Glutamatergic neuron (in vitro differentiated cells): ENCODE measurements around the gene EVA1C. TPM values are rescaled to one million over a fixed set of nuclear protein-coding genes. Genes with fewer than 3 reads are reported as not detected.
"Not testable (repeated sequence)": the region's sequence is repeated elsewhere in the genome, so short reads cannot be mapped to it uniquely, and the experiment has no call there.

Experiments
- DNase-seq: peaks from one replicate; pipeline ENCODE4 v3.0.0; 2022
- H3K27ac Mint-ChIP-seq: one replicate; pipeline ENCODE4 v1.8.0; 2020; ENCODE audit warnings: mild to moderate bottlenecking, mixed read lengths, inconsistent platforms; ENCODE audit not compliant: unreplicated experiment
- H3K27me3 Mint-ChIP-seq: one replicate; pipeline ENCODE4 v1.8.0; 2020; ENCODE audit warnings: mild to moderate bottlenecking, moderate library complexity, mixed read lengths, inconsistent platforms; ENCODE audit not compliant: unreplicated experiment
- H3K36me3 Mint-ChIP-seq: one replicate; pipeline ENCODE4 v1.8.0; 2020; ENCODE audit warnings: mild to moderate bottlenecking, mixed read lengths, inconsistent platforms; ENCODE audit not compliant: unreplicated experiment
- H3K4me1 Mint-ChIP-seq: one replicate; pipeline ENCODE4 v1.8.0; 2020; ENCODE audit warnings: mild to moderate bottlenecking, low read depth, mixed read lengths, inconsistent platforms; ENCODE audit not compliant: unreplicated experiment
- H3K4me3 Mint-ChIP-seq: one replicate; pipeline ENCODE4 v1.8.0; 2020; ENCODE audit warnings: mild to moderate bottlenecking, mixed read lengths, inconsistent platforms; ENCODE audit not compliant: unreplicated experiment
- H3K9me3 Mint-ChIP-seq: one replicate; pipeline ENCODE4 v1.8.0; 2020; ENCODE audit warnings: mild to moderate bottlenecking, moderate library complexity, mixed read lengths, inconsistent platforms; ENCODE audit not compliant: unreplicated experiment
- total RNA-seq: library from RNA; stranded (reverse); fragmentation: NEBNext Ultra II Directional; extraction: Animal tissue kit (Norgen Biotek cat#: 25700); gene quantifications from one replicate; pipeline ENCODE4 v1.2.1, GENCODE V29; 2021; ENCODE audit not compliant: unreplicated experiment
- TF ChIP-seq, protein P1 (sequence below): fragments of 200-600 bp; sonication (generic); IDR thresholded peaks from one replicate; pipeline ENCODE4 v1.5.0; 2021; ENCODE audit not compliant: partially characterized antibody, unreplicated experiment

Gene EVA1C
- total RNA-seq, 1 donor from 2014 or later, result 2.5 TPM

GRCh38 chr21:32445101-32445500 lies 32.6 kb downstream of the EVA1C start:
- Mint-ChIP-seq H3K36me3 (peaks cover 16% of the 10 kb centered on the region), H3K9me3 (peaks cover 3% of the 10 kb centered on the region), H3K4me1 (no peaks in the 10 kb centered on the region), H3K27ac (no peak overlapping the region), H3K27me3 (peaks cover 2% of the 10 kb centered on the region), H3K4me3 (no peak overlapping the region)
- TF ChIP-seq, protein P1, sequence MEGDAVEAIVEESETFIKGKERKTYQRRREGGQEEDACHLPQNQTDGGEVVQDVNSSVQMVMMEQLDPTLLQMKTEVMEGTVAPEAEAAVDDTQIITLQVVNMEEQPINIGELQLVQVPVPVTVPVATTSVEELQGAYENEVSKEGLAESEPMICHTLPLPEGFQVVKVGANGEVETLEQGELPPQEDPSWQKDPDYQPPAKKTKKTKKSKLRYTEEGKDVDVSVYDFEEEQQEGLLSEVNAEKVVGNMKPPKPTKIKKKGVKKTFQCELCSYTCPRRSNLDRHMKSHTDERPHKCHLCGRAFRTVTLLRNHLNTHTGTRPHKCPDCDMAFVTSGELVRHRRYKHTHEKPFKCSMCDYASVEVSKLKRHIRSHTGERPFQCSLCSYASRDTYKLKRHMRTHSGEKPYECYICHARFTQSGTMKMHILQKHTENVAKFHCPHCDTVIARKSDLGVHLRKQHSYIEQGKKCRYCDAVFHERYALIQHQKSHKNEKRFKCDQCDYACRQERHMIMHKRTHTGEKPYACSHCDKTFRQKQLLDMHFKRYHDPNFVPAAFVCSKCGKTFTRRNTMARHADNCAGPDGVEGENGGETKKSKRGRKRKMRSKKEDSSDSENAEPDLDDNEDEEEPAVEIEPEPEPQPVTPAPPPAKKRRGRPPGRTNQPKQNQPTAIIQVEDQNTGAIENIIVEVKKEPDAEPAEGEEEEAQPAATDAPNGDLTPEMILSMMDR, result no peak
- DNase-seq, result no peak

- not testable (repeated sequence) for DNase-seq, H3K27ac Mint-ChIP-seq, H3K9me3 Mint-ChIP-seq, H3K4me3 Mint-ChIP-seq, H3K27me3 Mint-ChIP-seq, H3K4me1 Mint-ChIP-seq
- peaks cover 16% of the 10 kb centered on the region for H3K36me3 Mint-ChIP-seq
Measured at GRCh38 chr21:32446440-32446839, 33.9 kb downstream of the EVA1C start.

- H3K36me3 Mint-ChIP-seq, result peaks cover 16% of the 10 kb centered on the region
- H3K27me3 Mint-ChIP-seq, result peaks cover 2% of the 10 kb centered on the region
- H3K4me1 Mint-ChIP-seq, result no peaks in the 10 kb centered on the region
- H3K27ac Mint-ChIP-seq, result no peak overlapping the region
- no peak overlapping the region for H3K4me3 Mint-ChIP-seq
- H3K9me3 Mint-ChIP-seq, result peaks cover 3% of the 10 kb centered on the region
- no peak for DNase-seq
- TF ChIP-seq, protein P1, result no peak
Measured at GRCh38 chr21:32447224-32447623, 34.7 kb downstream of the EVA1C start.

- H3K27ac Mint-ChIP-seq, result no peak overlapping the region
- peaks cover 12% of the 10 kb centered on the region for H3K36me3 Mint-ChIP-seq
- H3K4me3 Mint-ChIP-seq, result no peak overlapping the region
- no peak for DNase-seq
- H3K27me3 Mint-ChIP-seq, result peaks cover 5% of the 10 kb centered on the region
- TF ChIP-seq, protein P1, result no peak
- H3K4me1 Mint-ChIP-seq, result no peaks in the 10 kb centered on the region
- H3K9me3 Mint-ChIP-seq, result peaks cover 4% of the 10 kb centered on the region
Measured at GRCh38 chr21:32448803-32449594, 36.5 kb downstream of the EVA1C start.

DNA sequence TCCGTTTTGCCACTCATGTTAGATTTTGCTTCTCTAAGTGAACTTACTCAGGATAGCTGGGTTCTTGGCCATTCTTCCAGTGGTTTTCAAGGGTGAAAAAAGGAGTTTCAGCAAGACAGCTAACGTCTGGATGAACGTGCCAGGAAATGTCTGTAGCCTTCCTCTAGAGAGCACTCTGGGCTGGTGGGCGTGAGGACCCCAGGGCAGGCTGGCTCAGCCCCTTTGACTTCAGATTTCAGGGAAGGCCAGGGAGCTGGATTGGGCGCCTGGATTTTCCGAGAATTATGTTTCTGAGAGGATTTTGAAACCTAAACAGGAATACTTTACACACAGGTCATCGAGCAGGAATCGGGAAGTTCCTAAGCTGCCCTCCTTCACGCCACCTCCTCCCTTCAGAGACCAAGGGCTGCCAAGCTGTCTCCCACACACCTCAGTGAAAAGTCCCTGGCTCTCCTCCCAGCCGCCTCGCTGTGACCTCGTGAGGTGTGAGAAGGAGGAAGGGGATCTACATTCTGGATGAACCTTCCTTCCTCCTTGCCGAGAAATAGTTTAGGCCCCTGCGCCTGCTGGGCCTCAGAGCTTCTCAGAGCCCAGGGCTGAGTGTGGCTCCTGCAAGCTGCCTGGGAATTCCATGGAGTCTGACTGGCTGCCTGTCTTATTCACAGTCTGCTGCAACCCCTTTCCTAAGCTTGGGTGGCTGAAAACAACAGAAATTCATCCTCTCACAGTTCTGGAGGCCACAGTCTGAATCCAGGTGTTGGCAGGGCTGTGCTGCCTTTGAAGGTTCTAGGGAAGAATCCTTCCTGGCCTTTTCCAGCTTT lies 38.6 kb downstream of the EVA1C start:
- H3K36me3 Mint-ChIP-seq, result peaks cover 10% of the 10 kb centered on the region
- H3K27ac Mint-ChIP-seq, H3K27me3 Mint-ChIP-seq, DNase-seq, H3K9me3 Mint-ChIP-seq, H3K4me1 Mint-ChIP-seq, H3K4me3 Mint-ChIP-seq: not testable (repeated sequence)

DNA sequence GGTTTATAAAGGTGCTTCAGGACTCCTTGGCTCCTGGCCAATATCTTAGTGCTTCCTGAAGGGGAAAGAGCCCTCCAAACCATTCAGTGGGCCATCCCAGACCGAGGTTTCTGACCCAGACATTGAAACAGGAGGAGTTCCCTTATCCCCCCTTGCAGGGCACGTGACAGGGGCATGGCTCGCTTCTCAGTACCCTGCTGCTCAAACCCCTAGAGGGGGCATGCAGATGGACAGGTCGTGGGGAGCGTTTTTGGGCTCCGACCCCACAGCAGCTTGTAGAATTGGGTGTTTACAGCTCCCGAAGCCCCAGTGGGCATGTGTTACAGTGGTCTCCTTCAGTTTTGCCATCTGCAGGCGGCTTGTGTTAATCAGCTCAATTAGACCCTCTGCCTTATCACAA lies 39.7 kb downstream of the EVA1C start:
- H3K4me3 Mint-ChIP-seq, H3K27me3 Mint-ChIP-seq, H3K4me1 Mint-ChIP-seq, H3K36me3 Mint-ChIP-seq, H3K9me3 Mint-ChIP-seq, DNase-seq, H3K27ac Mint-ChIP-seq: not testable (repeated sequence)
